ENCODE measurements around the gene HHIPL1.

HHIPL1 gene

DNA sequence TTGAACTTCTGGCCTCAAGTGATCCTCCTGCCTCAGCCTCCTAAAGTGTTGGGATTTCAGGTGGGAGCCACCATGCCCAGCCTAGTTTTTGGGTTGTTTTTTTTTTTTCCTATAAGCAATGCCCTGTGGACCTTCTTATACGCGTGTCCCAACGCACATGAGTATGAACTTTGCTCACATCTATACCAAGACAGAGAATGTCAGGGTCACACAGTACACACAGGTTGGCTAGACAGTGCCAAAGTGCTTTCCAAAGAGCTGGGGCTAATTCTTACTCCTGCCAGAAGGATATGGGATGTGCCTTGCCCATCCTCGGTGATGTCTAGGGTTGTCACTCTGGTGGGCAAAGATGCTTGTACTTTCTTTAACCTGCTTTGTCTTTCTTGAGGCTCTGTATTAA is 33.3 kb upstream of the HHIPL1 start:
- DNase-seq (ENCODE audit: low spot score) = no peak

DNA sequence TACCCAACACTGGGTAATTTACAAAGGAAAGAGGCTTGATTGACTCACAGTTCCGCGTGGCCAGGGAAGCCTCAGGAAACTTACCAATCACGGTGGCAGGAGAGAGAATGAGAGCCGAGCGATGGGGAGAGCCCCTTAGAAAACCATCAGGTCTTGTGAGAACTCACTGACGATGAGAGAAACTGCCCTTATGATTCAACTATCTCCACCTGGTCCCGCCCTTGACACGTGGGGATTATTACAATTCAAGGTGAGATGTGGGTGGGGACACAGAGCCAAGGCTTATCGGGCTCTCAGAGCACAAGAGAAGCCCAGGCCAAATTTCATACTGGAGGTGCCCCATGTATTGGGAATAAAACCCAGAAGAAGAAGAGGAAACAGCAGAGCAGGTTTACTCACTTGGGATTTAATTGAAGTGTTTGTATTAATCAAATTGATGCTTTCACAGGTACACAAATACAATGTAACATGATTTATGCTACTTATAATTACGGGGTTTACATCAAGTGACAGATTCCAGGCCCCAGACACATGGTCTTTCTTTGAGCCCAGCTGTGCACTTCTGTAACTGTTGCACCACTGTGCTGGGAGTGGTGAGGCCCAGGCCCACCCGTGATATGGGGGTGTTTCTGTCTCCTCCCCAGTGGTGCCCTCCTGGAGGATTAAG is 32.7 kb upstream of the HHIPL1 start:
- no peak for DNase-seq (ENCODE audit: low spot score)

DNA sequence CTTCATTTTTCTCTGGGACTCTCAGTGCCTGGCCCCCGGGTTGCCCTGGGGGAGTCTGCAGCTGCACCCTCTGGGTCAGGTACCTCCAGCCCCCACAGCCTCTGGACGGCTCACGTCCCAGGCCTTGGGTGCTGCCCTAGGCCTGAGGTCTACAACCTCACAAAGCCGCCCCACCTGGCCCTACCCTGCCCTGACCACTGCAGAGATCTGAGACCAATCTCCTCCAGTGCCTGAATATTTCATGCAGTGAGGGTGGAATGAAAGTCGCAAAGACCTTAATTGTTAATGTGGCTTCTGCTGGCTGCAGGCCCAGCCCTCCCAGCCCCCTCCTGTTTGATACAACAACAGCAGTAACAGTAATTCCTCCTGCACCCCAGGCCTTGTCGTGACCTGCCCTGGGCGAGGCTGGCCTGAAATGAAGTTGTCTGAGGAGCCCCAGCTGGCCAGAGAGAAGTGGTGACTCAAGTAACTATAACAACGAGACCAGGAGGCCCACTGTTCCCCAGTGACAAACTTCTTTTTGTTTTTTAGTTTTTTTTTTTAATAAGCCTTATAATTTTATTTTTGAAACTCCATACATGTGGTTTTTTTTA is 32.1 kb upstream of the HHIPL1 start:
- no peak for DNase-seq (ENCODE audit: low spot score)

DNA sequence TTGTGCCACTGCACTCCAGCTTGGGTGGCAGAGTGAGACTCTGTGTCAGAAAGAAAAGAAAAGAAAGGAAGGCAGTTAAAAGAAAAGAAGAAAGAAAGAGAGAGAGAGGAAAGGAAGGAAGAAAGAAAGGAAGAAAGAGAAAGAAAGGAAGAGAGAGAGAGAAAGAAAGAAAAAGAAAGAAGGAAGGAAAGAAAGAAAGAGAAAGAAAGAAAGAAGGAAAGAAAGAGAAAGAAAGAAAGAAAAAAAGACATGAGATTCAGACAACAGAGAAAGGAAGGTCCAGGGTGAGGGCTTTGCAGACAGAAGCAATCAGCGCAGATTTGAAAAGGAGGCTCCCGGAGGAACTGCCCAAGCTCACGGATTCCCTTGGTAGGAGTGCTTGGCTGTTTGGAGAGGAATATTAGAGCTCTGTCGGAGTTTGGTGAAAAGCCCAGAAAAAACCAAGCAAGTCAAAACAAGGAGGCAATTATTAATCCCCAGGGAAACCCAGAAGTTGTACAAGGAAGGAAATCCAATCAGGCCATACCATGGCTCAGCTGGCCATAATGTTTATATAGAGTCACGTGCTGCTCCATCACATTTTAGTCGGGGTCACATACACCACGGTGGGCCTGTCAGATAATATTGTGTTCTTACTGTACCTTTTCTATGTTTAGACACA is 29.3 kb upstream of the HHIPL1 start:
- no peak for DNase-seq (ENCODE audit: low spot score)

DNA sequence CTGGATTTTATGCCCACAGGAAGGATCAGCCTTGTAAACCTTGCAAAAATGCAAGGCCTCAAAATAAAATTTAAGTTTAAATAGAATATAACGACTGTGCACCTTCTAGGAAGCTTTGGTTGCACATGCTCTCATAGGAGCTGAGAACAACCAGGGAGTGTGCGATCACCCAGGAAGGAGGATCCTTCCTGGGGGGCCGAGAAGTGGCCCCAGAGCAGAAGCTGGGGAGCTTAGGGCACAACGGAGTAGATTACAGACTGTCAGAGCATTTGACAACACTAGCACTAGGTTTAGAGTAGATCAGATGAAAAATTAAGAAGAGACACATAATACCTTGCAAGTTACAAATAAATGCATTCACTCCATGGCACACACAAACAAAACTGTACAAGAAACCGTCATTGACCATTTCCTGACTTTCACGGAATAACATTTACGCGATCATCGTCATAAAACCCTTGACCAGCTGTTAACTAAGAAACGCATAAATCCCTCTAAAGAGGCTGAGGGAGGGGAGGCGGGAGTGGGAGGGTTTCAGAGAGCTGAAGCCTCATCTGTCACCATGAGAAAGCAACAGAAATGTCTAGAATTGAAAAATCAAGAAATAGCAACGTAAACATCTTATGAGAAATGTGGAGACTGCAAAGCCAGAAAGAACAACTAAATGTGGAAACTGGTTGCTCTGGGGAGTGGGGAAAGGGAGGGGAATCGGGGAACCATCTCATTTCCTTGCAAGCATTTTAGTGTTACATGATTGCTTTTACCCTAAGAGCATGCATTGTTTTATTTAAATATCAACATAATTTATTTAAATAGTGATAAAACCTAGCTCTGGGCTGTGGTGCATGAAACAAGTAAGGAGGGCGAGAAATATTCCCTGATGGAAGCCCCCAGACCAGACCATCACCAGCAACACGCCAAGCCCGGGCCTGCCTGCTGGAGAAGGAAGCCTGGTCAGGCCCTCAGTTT is 27.8 kb upstream of the HHIPL1 start:
- no peak for DNase-seq (ENCODE audit: low spot score)

DNA sequence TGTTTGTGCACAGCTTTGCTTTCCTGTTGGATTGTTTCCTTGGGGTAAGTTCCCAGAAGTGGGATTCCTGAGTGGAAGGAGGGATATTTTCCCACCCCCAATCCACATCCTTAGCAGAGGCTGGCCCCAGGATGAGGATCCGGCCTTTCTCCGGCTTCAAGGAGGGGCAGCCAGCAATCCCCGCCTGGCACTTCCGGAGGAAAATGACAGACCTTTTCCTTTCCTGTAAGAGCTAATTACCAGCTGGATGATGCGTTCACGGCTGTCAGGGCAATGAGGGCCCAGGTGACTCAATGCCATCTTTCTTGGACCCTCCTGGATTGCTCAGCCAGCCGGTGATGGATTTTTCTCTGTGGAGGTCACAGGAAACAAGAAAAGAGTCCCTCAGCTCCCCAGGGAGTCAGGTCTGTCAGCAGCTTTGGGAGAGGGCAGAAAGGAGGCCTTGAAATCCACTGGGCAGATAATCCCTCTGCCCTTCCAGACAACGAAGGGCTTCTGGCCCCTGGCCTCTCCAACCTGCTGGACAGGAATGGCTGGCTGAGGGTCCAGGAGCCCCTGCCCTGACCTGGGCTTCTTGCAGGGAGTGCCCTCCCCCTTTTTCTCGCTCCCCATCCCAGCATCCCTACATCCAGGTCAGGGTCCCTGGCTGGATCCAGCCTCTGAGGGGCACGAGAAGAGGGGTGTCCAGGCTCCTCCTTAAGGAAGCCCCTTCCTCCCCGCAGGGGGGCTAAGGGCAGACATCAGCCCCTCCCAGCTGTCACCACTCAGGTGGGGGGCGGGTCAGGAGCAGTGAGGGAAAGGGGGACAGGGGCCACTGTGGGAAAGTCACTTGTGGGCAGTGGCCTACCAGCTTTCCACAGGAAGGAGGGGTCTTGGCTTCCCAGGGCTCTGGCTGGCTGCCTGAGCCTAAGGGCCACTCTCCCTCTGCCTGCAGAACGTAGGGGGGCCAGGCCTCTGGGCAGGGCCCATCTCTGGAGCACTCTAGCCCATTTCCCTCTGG is 24.8 kb upstream of the HHIPL1 start:
- no peak for DNase-seq (ENCODE audit: low spot score)

DNA sequence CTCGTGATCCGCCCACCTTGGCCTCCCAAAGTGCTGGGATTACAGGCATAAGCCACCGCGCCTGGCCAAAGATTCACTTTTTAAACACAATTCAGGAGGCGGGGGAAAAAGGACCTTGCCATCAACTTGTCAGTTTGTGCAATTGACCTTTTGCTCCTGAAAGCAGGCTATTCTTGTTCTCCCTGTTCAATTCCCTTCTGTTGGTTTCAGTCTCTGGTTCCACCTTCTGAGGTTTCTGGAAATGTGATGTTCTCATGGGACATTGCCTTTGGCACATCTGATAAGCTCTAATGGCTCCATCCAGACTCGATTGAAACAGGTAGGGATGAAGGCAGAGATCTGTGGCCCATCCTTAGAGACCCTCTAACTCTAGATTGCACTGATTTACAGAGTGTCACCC is 23.0 kb upstream of the HHIPL1 start:
- no peak for DNase-seq (ENCODE audit: low spot score)

DNA sequence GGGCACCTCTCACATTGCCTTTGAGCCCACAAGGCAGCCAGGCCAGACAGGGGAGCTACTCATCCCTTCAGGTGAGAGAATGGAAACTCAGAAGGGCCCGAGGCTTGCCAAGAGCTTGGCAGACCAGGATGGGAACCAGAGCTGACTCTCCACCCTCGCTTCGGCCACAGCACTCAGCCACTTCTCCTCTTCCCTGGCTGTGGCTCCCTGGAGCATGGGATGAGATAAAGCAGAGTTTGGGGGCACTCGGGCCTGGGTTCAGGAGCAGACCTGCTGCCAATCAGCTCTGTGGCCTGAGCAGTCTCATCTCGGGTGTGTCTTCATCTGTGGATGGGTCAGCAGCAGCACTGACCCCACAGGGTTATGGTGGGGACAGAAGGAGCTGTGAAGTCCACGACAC is 20.9 kb upstream of the HHIPL1 start:
- DNase-seq (ENCODE audit: low spot score) = no peak

DNA sequence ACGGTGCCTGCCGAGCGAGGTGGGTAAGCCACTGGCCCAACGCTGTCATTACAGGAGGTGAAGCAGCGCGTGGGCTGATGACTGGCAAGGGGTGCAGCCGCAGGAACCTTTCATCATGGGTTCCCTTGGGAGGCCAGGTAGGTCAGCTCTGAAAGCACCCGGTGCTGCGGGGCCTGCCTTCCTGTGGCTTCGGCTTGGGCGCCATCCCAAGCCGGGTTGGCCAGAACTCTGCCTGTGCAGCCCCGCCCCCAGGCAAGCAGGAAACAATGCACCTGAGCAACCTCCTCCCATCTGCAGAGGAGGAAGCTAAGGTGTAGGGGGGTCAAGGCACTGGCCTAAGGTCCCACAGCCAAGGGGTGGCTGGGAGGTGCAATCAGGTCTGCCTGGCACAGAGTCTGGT is 20.0 kb upstream of the HHIPL1 start:
- no peak for DNase-seq (ENCODE audit: low spot score)

DNA sequence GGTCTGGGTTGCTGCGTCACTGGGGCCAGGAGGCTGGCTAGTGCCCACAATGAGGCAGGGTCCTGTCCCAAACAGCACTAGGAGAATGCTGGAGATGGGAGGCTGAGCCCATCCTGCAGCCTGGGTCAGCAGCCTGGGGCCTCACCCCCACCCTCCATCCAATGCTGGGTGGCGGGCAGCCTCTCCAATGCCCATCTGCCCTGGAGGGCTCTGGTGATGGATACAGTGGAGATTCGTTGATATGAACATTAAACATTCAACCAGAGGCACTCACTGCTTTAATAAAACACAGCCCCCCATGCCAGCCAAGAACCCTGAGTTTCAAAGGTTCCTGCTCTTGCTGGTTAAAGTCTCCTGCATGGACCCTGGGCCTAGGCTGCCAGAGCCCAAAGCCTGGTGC is 19.5 kb upstream of the HHIPL1 start:
- DNase-seq (ENCODE audit: low spot score) = no peak

DNA sequence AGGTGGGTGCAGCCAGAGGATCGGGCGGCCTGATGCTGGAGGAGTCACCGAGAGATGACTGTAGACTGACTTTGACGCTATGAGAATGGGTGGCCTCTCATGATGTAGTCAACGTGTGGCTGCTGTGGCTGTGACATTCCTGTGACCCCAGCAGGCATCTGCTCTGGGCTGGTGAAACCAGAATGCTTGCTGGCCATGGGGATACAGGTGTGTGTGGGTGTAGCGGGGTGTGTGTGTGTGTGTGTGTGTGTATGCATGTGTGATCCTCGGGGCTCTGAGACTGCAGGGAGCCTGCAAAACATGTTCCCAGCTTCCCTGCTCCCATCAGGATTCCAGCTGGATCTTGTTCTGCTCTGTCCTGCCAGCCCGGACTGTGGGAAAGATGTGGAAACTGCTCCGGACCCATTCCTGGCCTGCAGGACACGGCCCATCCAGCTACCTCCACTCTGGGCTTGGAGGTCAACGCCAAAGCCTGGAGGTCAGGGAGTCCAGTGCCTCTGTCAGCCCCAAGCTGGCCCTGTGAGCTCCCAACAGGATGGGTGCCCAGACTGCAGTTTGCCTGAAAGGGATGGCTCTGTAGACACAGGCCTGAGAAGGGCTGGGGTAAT is 18.8 kb upstream of the HHIPL1 start:
- DNase-seq (ENCODE audit: low spot score) = no peak

DNA sequence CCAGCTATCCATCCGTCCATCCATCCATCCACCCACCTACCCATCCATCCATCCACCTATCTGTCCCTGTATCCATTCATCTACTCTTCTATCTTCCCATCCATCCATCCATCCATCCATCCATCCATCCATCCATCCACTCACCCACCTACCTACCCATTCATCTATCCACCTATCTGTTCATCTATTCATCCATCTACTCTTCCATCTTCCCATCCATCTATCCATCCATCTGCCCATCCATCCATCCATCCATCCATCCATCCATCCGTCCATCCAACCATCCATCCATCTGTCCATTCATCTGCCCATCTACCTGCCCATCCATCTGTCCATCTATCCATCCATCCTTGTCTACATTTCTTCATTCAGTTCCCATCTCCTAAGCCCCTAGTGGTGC is 17.8 kb upstream of the HHIPL1 start:
- DNase-seq (ENCODE audit: low spot score) = no peak

DNA sequence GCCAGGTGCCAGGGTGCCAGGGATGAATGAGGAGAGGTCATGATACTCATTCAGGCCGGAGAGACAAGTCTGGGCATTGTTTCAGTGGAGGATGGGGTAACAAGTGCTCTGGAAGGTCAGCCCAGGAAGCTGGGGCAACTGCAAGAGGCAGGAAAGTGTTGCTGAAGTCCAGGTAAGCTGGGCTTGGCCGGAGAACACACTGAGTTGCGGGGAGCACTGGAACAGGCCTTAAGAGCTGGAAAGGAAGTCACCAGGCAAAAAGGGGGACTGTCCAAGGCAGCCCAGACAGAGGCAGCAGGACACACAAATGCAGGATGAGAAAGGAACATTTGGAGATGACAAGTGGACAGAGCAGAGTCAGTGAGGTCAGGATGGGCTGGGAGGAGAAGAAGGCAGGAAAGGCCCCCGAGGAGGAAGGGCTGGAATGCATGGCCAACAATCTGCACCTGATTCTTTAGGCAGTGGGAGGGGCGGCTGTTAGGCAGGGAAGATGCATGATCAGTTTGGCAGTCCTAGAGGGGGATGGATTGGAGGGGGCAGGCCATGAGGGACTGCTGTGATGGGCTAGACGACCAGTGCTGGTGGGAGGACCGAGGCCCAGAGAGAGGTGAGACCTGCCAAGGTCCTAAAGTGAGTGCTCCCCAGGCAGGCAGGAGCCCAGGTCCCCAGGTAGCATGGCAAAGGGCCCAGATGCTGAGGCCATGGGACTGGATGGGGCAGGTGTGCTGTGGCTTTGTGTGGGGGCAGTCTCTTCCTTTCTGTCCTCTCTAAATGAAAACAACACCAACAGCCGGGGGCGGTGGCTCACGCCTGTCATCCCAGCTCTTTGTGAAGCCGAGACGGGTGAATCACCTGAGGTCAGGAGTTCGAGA is 17.2 kb upstream of the HHIPL1 start:
- no peak for DNase-seq (ENCODE audit: low spot score)

DNA sequence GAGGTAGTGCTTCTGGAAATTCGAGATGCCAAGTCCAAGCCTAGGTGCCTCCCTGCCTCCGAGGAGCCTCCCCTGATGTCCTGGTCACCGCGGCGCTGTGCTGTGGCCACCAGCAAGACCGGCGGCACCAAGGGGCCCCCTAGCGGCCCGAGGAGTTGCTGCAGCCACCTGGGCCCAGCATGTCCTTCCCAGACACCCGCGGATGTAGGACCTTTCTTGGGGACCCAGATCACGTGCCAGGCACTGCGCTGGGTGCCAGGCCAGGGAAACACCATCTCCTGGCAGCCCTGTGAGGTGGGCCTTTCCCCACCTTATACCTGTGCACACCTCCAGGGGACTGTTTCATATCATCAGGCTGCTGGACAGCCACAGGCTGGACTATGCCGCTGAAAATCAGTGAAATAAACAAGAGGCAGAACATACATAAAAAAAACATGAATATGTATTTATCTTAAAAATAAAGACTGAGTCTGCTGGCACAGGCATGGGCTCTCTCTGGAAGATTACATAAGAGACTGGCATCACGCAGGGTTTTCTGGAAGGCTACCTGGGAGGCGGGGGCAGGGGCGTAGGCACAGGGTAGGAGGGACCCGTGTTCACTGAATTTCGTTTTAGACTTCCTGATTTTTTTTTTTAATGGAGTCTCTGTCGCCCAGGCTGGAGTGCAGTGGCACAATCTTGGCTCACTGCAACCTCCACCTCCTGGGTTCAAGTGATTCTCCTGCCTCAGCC is 15.9 kb upstream of the HHIPL1 start:
- peak; percentile 61 for DNase-seq (ENCODE audit: low spot score)

DNA sequence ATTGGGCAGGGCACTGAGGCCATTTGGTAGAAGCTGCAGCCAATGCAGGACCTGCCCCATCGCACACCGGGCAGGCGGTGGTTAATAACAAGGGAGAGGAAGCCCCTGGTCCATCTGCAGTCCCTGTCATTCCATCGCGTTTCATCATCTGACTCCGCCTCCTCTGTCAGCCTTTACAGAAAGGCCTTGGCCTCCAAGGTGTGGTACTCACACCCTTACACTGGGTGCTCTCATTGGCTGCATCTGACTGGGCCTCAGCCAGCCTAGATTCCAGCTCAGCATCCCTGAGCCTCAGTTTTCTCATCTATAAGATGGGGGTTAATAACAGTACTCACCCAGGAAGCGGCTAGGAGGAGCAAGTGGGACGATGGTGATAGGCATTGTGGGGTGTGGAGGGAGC is 14.7 kb upstream of the HHIPL1 start:
- no peak for DNase-seq (ENCODE audit: low spot score)

DNA sequence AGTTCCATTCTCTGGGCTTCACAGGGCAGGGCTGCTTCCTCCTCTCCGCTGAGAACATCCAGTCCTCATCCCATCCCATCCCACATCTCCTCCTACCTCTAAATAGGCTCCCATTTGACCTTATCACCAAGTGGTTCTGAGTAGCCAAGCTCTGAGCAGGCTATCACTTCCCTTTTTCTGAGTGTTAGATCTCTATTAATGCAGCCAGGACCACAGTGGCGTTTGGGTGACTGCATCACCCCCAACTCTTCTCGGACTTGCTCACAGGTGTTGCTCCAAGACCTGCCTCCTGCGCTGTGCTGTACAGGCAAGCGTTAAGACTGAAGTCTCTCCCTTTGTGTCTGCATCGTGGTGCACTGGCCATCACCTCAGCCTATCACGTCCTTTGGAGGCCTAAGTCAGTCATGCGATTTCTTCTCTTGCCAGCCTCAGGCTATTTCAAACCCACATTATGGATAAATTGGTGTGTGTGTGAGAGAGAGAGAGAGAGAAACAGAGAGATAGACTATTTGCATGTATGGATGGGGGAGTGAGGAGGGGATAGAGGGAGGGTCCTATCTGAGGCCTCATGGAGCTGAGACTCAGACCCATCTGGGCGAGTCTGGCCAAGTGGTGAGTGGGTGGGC is 12.4 kb upstream of the HHIPL1 start:
- no peak for DNase-seq (ENCODE audit: low spot score)

DNA sequence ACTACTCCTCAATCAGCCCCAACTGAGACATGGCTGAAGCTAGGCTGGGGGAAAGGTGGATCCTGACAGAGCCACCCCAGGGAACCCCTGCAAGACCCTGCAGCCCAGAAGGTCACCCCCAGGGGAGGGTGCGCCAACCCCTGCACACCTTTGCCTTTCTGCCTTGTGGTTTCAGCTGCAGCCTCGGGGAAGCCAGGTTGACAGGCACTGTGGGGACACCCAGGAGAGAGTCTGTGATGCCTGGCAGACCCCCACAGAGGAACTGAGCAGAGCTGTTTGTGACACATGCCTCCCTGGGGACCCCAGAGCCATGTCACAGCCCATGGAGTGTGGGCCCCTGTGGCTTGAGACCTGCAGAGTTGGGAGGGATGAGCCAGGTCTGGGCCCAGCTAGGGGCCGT is 11.8 kb upstream of the HHIPL1 start:
- DNase-seq (ENCODE audit: low spot score) = no peak

DNA sequence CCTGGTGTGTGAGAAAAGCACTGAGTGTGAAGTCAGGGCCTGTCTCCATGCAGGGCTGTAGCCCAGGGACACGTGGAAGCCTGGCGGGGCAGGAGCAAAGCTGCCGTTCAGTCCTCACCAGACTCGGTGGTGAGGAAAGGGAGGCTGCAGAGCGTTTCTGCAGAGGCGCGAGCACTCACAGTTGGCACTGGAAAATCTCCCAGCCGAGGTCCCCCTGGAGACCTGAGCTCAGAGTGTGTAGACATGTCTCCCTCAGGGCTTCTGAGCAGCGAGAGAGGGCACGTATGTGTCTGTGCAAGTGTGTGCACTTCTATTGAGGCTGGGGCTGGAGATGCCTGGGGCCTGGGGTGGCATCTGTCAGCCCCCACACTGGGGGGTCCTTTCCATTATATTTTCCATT is 11.0 kb upstream of the HHIPL1 start:
- no peak for DNase-seq (ENCODE audit: low spot score)

DNA sequence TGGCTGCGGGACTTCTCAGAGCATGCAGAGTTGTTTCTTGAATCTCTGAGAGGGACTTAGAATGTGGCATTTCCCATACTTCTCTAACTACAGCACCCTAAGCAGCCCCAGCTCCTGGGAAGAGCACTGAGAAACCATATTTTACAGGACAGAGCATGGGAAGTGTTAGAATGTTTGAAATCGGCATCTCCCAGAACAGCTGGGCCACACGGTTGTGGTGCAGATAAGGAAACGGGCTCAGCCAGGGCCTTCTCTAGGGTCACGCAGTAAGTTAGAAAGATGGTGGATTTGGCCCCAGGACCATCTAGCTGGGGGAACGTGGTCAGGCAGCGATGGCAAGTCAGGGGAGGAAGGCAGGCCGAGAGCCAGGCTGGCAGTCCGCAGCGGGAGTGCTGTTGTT is 10.5 kb upstream of the HHIPL1 start:
- DNase-seq (ENCODE audit: low spot score) = no peak

All from CD4-positive, alpha-beta T cell treated with Interleukin-15 for 4 hours (primary cell).